IPS-20b (cell line): Measurements from ENCODE around the gene KIF5A.
"Not testable (repeated sequence)": the region's sequence is repeated elsewhere in the genome, so short reads cannot be mapped to it uniquely, and the experiment has no call there.

Experiments
- H3K27ac ChIP-seq: one replicate; pipeline ENCODE4 v1.5.1; 2013; ENCODE audit warnings: low read length
- H3K27me3 ChIP-seq: 2 replicates; pipeline ENCODE4 v1.6.1; 2013; ENCODE audit warnings: mild to moderate bottlenecking, low read length, inconsistent platforms; ENCODE audit not compliant: insufficient read depth
- H3K36me3 ChIP-seq: 2 replicates; pipeline ENCODE4 v1.6.1; 2013; ENCODE audit warnings: low read depth, mild to moderate bottlenecking, inconsistent platforms, low read length, moderate library complexity; ENCODE audit not compliant: insufficient read depth
- H3K4me1 ChIP-seq: 2 replicates; pipeline ENCODE4 v1.6.1; 2013; ENCODE audit warnings: mild to moderate bottlenecking, control low read depth, inconsistent platforms, low read length, moderate library complexity; ENCODE audit not compliant: insufficient read depth
- H3K4me3 ChIP-seq: 2 replicates; pipeline ENCODE4 v1.5.1; 2013; ENCODE audit warnings: mild to moderate bottlenecking, low read length, inconsistent platforms
- H3K9ac ChIP-seq: 2 replicates; pipeline ENCODE4 v1.6.1; 2013; ENCODE audit warnings: low read depth, mild to moderate bottlenecking, inconsistent platforms, low read length, moderate library complexity
- H3K9me3 ChIP-seq: 2 replicates; pipeline ENCODE4 v1.6.1; 2013; ENCODE audit warnings: mild to moderate bottlenecking, low read depth, low read length, inconsistent platforms; ENCODE audit not compliant: insufficient read depth

The KIF5A gene

GRCh38 chr12:57570438-57570837 is 20.6 kb downstream of the KIF5A start:
- H3K4me1 ChIP-seq, H3K4me3 ChIP-seq, H3K27ac ChIP-seq, H3K9ac ChIP-seq, H3K9me3 ChIP-seq, H3K27me3 ChIP-seq: not testable (repeated sequence)
- H3K36me3 ChIP-seq = peaks cover 59% of the 10 kb centered on the region

GRCh38 chr12:57571926-57572762 is 22.3 kb downstream of the KIF5A start:
- H3K27me3 ChIP-seq = no peaks in the 10 kb centered on the region
- no peaks in the 10 kb centered on the region for H3K4me1 ChIP-seq
- H3K4me3 ChIP-seq = no peak overlapping the region
- no peak overlapping the region for H3K9ac ChIP-seq
- H3K27ac ChIP-seq = no peak overlapping the region
- peaks cover 74% of the 10 kb centered on the region for H3K36me3 ChIP-seq
- H3K9me3 ChIP-seq = no peaks in the 10 kb centered on the region

GRCh38 chr12:57574795-57575194 is 25.0 kb downstream of the KIF5A start:
- peaks cover 84% of the 10 kb centered on the region for H3K36me3 ChIP-seq

GRCh38 chr12:57575771-57576612 is 26.1 kb downstream of the KIF5A start:
- Histone ChIP-seq H3K4me3 (no peak overlapping the region), H3K4me1 (no peaks in the 10 kb centered on the region), H3K27ac (no peak overlapping the region), H3K27me3 (no peaks in the 10 kb centered on the region), H3K9me3 (no peaks in the 10 kb centered on the region), H3K36me3 (peaks cover 92% of the 10 kb centered on the region), H3K9ac (no peak overlapping the region)

More at GRCh38 chr12:57574795-57575194, 25.0 kb downstream of the KIF5A start:
- Histone ChIP-seq H3K9me3 (no peaks in the 10 kb centered on the region), H3K27me3 (no peaks in the 10 kb centered on the region), H3K4me3 (no peak overlapping the region), H3K9ac (no peak overlapping the region), H3K4me1 (no peaks in the 10 kb centered on the region), H3K27ac (no peak overlapping the region)

- no peaks in the 10 kb centered on the region for H3K9me3 ChIP-seq
- H3K27ac ChIP-seq = no peak overlapping the region
- H3K36me3 ChIP-seq = peaks cover 92% of the 10 kb centered on the region
- H3K4me1 ChIP-seq = no peaks in the 10 kb centered on the region
- H3K9ac ChIP-seq = no peak overlapping the region
- no peaks in the 10 kb centered on the region for H3K27me3 ChIP-seq
- no peak overlapping the region for H3K4me3 ChIP-seq
Observed at GRCh38 chr12:57576613-57577160, 26.8 kb downstream of the KIF5A start.

GRCh38 chr12:57577981-57578758 is 28.3 kb downstream of the KIF5A start:
- Histone ChIP-seq H3K4me3 (no peak overlapping the region), H3K9me3 (no peaks in the 10 kb centered on the region), H3K9ac (no peak overlapping the region), H3K4me1 (no peaks in the 10 kb centered on the region), H3K27ac (no peak overlapping the region), H3K36me3 (peaks cover 90% of the 10 kb centered on the region), H3K27me3 (no peaks in the 10 kb centered on the region)

GRCh38 chr12:57579011-57579410 is 29.2 kb downstream of the KIF5A start:
- Histone ChIP-seq H3K27me3 (no peaks in the 10 kb centered on the region), H3K4me1 (no peaks in the 10 kb centered on the region), H3K36me3 (peaks cover 87% of the 10 kb centered on the region), H3K9me3 (no peaks in the 10 kb centered on the region), H3K4me3 (no peak overlapping the region), H3K27ac (no peak overlapping the region), H3K9ac (no peak overlapping the region)

GRCh38 chr12:57579677-57580465 is 30.0 kb downstream of the KIF5A start:
- Histone ChIP-seq H3K9ac (no peak overlapping the region), H3K27me3 (no peaks in the 10 kb centered on the region), H3K36me3 (peaks cover 86% of the 10 kb centered on the region), H3K27ac (no peak overlapping the region), H3K9me3 (no peaks in the 10 kb centered on the region), H3K4me1 (no peaks in the 10 kb centered on the region), H3K4me3 (no peak overlapping the region)

GRCh38 chr12:57580466-57580795 is 30.6 kb downstream of the KIF5A start:
- H3K27ac ChIP-seq = no peak overlapping the region

GRCh38 chr12:57581802-57582201 is 32.0 kb downstream of the KIF5A start:
- no peak overlapping the region for H3K9ac ChIP-seq
- no peaks in the 10 kb centered on the region for H3K4me1 ChIP-seq
- H3K9me3 ChIP-seq = no peaks in the 10 kb centered on the region
- H3K27me3 ChIP-seq = no peaks in the 10 kb centered on the region
- no peak overlapping the region for H3K4me3 ChIP-seq
- peaks cover 66% of the 10 kb centered on the region for H3K36me3 ChIP-seq
- no peak overlapping the region for H3K27ac ChIP-seq

More at GRCh38 chr12:57580466-57580795, 30.6 kb downstream of the KIF5A start:
- H3K36me3 ChIP-seq = peaks cover 80% of the 10 kb centered on the region
- no peaks in the 10 kb centered on the region for H3K27me3 ChIP-seq
- H3K4me3 ChIP-seq = no peak overlapping the region
- H3K4me1 ChIP-seq = no peaks in the 10 kb centered on the region
- no peak overlapping the region for H3K9ac ChIP-seq
- no peaks in the 10 kb centered on the region for H3K9me3 ChIP-seq

- H3K9ac ChIP-seq = no peak overlapping the region
- H3K9me3 ChIP-seq = no peaks in the 10 kb centered on the region
- peaks cover 60% of the 10 kb centered on the region for H3K36me3 ChIP-seq
- H3K4me1 ChIP-seq = no peaks in the 10 kb centered on the region
- H3K27ac ChIP-seq = no peak overlapping the region
- no peaks in the 10 kb centered on the region; the same call in 1 of the 2 replicates for H3K27me3 ChIP-seq
- no peak overlapping the region for H3K4me3 ChIP-seq
Observed at GRCh38 chr12:57582440-57582839, 32.6 kb downstream of the KIF5A start.
